Epidermal melanocyte (primary cell): Measurements from ENCODE around the gene NCOR1.
"Not testable (repeated sequence)": the region's sequence is repeated elsewhere in the genome, so short reads cannot be mapped to it uniquely, and the experiment has no call there.

Experiments used
- DNase-seq: peaks from one replicate; pipeline ENCODE4 v3.0.0; 2011; ENCODE audit warnings: low spot score; ENCODE audit not compliant: insufficient read length

NCOR1 gene

GRCh38 chr17:16215002-16215272 is 397 bp downstream of the NCOR1 start:
- peak; percentile 22 for DNase-seq

GRCh38 chr17:16214190-16215001 is 938 bp downstream of the NCOR1 start:
- no peak for DNase-seq

- no peak for DNase-seq
Measured at GRCh38 chr17:16212793-16213192, 2.5 kb downstream of the NCOR1 start.

GRCh38 chr17:16211590-16211989 is 3.7 kb downstream of the NCOR1 start:
- no peak for DNase-seq

GRCh38 chr17:16204763-16205162 is 10.6 kb downstream of the NCOR1 start:
- not testable (repeated sequence) for DNase-seq

GRCh38 chr17:16202554-16203500 is 12.5 kb downstream of the NCOR1 start:
- DNase-seq, result not testable (repeated sequence)

GRCh38 chr17:16201693-16202131 is 13.6 kb downstream of the NCOR1 start:
- DNase-seq, result not testable (repeated sequence)

GRCh38 chr17:16199093-16199492 is 16.2 kb downstream of the NCOR1 start:
- DNase-seq, result no peak

- DNase-seq, result no peak
Measured at GRCh38 chr17:16197276-16197675, 18.1 kb downstream of the NCOR1 start.

GRCh38 chr17:16194307-16194835 is 21.0 kb downstream of the NCOR1 start:
- DNase-seq, result not testable (repeated sequence)

GRCh38 chr17:16191604-16192003 is 23.7 kb downstream of the NCOR1 start:
- no peak for DNase-seq

- no peak for DNase-seq
Measured at GRCh38 chr17:16190703-16191360, 24.5 kb downstream of the NCOR1 start.

- DNase-seq, result no peak
Measured at GRCh38 chr17:16189791-16190348, 25.5 kb downstream of the NCOR1 start.

- no peak for DNase-seq
Measured at GRCh38 chr17:16187642-16188041, 27.7 kb downstream of the NCOR1 start.

GRCh38 chr17:16181581-16181980 is 33.8 kb downstream of the NCOR1 start:
- DNase-seq, result no peak

- DNase-seq, result no peak
Measured at GRCh38 chr17:16178836-16179235, 36.5 kb downstream of the NCOR1 start.

- no peak for DNase-seq
Measured at GRCh38 chr17:16171613-16172012, 43.7 kb downstream of the NCOR1 start.

- not testable (repeated sequence) for DNase-seq
Measured at GRCh38 chr17:16166766-16167165, 48.6 kb downstream of the NCOR1 start.

- no peak for DNase-seq
Measured at GRCh38 chr17:16158714-16159113, 56.6 kb downstream of the NCOR1 start.

GRCh38 chr17:16155536-16155935 is 59.8 kb downstream of the NCOR1 start:
- DNase-seq, result no peak

- not testable (repeated sequence) for DNase-seq
Measured at GRCh38 chr17:16152326-16152725, 63.0 kb downstream of the NCOR1 start.
